Endothelial cell of umbilical vein (primary cell): ENCODE data around the gene NAV2.

Source experiments
- JUN ChIP-seq: IDR thresholded peaks from 2 replicates; pipeline ENCODE4 v1.6.1; 2011; ENCODE audit warnings: borderline replicate concordance, low read depth; ENCODE audit not compliant: insufficient read length, insufficient read depth
- POLR2A ChIP-seq: IDR thresholded peaks from 2 replicates; pipeline ENCODE4 v1.6.1; 2012; ENCODE audit warnings: low read depth, mild to moderate bottlenecking, control low read depth, low read length
- POLR2AphosphoS5 ChIP-seq: IDR thresholded peaks from 2 replicates; pipeline ENCODE4 v1.6.1; 2012; ENCODE audit warnings: low read depth, mild to moderate bottlenecking, control low read depth, low read length, moderate library complexity; ENCODE audit not compliant: insufficient read depth
- TF ChIP-seq, protein P1 (sequence below), 2 donors: IDR thresholded peaks; 1 replicate in 1 of 2; 2 replicates in 1 of 2; pipeline ENCODE4 v1.5.1; 2011; ENCODE audit warnings: low read length in 2 of 2, mild to moderate bottlenecking in 2 of 2, moderate library complexity in 2 of 2, control low read depth in 1 of 2, inconsistent platforms in 1 of 2, low read depth in 1 of 2; ENCODE audit not compliant: insufficient read depth in 1 of 2; ENCODE audit errors: extremely low read depth in 1 of 2
- TF ChIP-seq, protein P2 (sequence below): IDR thresholded peaks from 2 replicates; pipeline ENCODE4 v1.6.1; 2011; ENCODE audit not compliant: insufficient read depth, insufficient read length

DNA sequence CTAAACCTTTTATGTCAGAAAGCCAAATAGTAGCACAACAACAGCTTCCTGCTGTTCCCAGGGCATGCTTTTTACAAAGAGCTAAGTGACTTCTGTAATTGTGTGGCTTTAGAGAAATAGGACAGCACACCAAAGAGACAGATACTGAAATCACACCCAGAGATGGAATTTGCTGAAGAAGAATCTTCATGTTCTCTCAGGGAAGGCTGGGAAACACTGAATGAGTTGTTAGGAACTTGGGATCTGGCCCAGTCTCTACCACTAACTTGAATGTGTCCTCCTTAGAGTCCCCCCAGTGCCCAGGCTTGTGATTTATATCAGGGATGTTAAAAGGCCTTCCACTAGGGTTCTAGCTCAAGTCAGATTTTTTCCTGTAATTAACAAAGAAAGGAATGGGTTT lies 272.5 kb downstream of the NAV2 start:
- TF ChIP-seq, protein P1, sequence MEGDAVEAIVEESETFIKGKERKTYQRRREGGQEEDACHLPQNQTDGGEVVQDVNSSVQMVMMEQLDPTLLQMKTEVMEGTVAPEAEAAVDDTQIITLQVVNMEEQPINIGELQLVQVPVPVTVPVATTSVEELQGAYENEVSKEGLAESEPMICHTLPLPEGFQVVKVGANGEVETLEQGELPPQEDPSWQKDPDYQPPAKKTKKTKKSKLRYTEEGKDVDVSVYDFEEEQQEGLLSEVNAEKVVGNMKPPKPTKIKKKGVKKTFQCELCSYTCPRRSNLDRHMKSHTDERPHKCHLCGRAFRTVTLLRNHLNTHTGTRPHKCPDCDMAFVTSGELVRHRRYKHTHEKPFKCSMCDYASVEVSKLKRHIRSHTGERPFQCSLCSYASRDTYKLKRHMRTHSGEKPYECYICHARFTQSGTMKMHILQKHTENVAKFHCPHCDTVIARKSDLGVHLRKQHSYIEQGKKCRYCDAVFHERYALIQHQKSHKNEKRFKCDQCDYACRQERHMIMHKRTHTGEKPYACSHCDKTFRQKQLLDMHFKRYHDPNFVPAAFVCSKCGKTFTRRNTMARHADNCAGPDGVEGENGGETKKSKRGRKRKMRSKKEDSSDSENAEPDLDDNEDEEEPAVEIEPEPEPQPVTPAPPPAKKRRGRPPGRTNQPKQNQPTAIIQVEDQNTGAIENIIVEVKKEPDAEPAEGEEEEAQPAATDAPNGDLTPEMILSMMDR (IDR thresholded peaks at IDR 0.05; ENCODE audit: extremely low read depth in 1 of 2, insufficient read depth in 1 of 2, low read depth in 1 of 2, low read length in 2 of 2), result no peak
- TF ChIP-seq POLR2AphosphoS5 (no peak), POLR2A (no peak), JUN (no peak)
- TF ChIP-seq, protein P2, sequence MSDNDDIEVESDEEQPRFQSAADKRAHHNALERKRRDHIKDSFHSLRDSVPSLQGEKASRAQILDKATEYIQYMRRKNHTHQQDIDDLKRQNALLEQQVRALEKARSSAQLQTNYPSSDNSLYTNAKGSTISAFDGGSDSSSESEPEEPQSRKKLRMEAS, result no peak
